Neural cell (in vitro differentiated cells): Measurements from ENCODE around the gene TIGD7. TPM values are rescaled to one million over a fixed set of nuclear protein-coding genes. Genes with fewer than 3 reads are reported as not detected.

Experiments
- H2AFZ ChIP-seq: fragments of 200-600, 300-800 bp; sonication (generic), shearing (Covaris generic); 2 replicates; pipeline ENCODE4 v1.6.0; 2014; ENCODE audit warnings: low read depth, mild to moderate bottlenecking, antibody characterized with exemption, low read length, moderate library complexity
- H3F3A ChIP-seq: fragments of 200-600 bp; shearing (Covaris generic); 2 replicates; pipeline ENCODE4 v1.6.1; 2016; ENCODE audit warnings: mild to moderate bottlenecking, moderate library complexity, mixed read lengths, antibody characterized with exemption, low read length; ENCODE audit not compliant: insufficient read depth, poor library complexity, severe bottlenecking
- H3K27ac ChIP-seq: fragments of 200-600, 300-800 bp; sonication (generic), shearing (Covaris generic); 2 replicates; pipeline ENCODE4 v1.5.1; 2014; ENCODE audit warnings: mild to moderate bottlenecking, low read length, moderate library complexity
- H3K27me3 ChIP-seq: fragments of 300-800, 200-600 bp; sonication (generic), shearing (Covaris generic); 2 replicates; pipeline ENCODE4 v1.6.0; 2014; ENCODE audit warnings: mild to moderate bottlenecking, low read depth, low read length, moderate library complexity; ENCODE audit not compliant: insufficient read depth
- H3K36me3 ChIP-seq: fragments of 300-800, 200-600 bp; sonication (generic), shearing (Covaris generic); 2 replicates; pipeline ENCODE4 v1.5.1; 2014; ENCODE audit warnings: mild to moderate bottlenecking, antibody characterized with exemption, low read length, moderate library complexity; ENCODE audit not compliant: insufficient read depth
- H3K4me2 ChIP-seq: fragments of 300-800, 200-600 bp; sonication (generic), shearing (Covaris generic); 2 replicates; pipeline ENCODE4 v1.6.0; 2014; ENCODE audit warnings: mild to moderate bottlenecking, low read length
- H3K4me3 ChIP-seq: fragments of 300-800, 200-600 bp; sonication (generic), shearing (Covaris generic); 2 replicates; pipeline ENCODE4 v1.5.1; 2014; ENCODE audit warnings: mild to moderate bottlenecking, low read length, moderate library complexity
- H3K79me2 ChIP-seq: fragments of 200-600 bp; shearing (Covaris generic); replicated peaks from 2 replicates; pipeline ENCODE4 v1.6.0; 2014; ENCODE audit warnings: mild to moderate bottlenecking, low read length, moderate library complexity; ENCODE audit not compliant: insufficient read depth
- H3K9ac ChIP-seq: fragments of 300-800, 200-600 bp; sonication (generic), shearing (Covaris generic); 2 replicates; pipeline ENCODE4 v1.6.1; 2016; ENCODE audit warnings: mild to moderate bottlenecking, low read length, mixed read lengths
- H3K9me2 ChIP-seq: fragments of 200-600 bp; shearing (Covaris generic); 2 replicates; pipeline ENCODE4 v1.6.1; 2016; ENCODE audit warnings: mild to moderate bottlenecking, low read length, mixed read lengths; ENCODE audit not compliant: insufficient read depth
- H3K9me3 ChIP-seq: fragments of 200-600, 300-800 bp; sonication (generic), shearing (Covaris generic); 2 replicates; pipeline ENCODE4 v1.6.1; 2016; ENCODE audit warnings: mild to moderate bottlenecking, mixed run types, low read length, moderate library complexity, mixed read lengths
- H4K20me1 ChIP-seq: fragments of 200-600 bp; shearing (Covaris generic); 2 replicates; pipeline ENCODE4 v1.6.1; 2016; ENCODE audit warnings: mild to moderate bottlenecking, mixed run types; ENCODE audit not compliant: insufficient read depth
- EP300 ChIP-seq: fragments of 450-650 bp; conservative IDR thresholded peaks from 2 replicates; pipeline ENCODE4 v1.6.1; 2014; ENCODE audit warnings: antibody characterized with exemption, mild to moderate bottlenecking, moderate library complexity; ENCODE audit not compliant: poor library complexity, severe bottlenecking
- EZH2 ChIP-seq: fragments of 200-600, 300-800 bp; shearing (Covaris generic), sonication (generic); IDR thresholded peaks from 2 replicates; pipeline ENCODE4 v1.6.1; 2014; ENCODE audit warnings: antibody characterized with exemption, low read length, borderline replicate concordance, mild to moderate bottlenecking; ENCODE audit not compliant: insufficient read depth, poor library complexity, severe bottlenecking
- MXI1 ChIP-seq: fragments of 450-650 bp; conservative IDR thresholded peaks from 2 replicates; pipeline ENCODE4 v1.6.1; 2014; ENCODE audit warnings: antibody characterized with exemption, mild to moderate bottlenecking; ENCODE audit not compliant: poor library complexity, severe bottlenecking
- POLR2AphosphoS5 ChIP-seq: IDR thresholded peaks from 2 replicates; pipeline ENCODE4 v1.6.1; 2012
- RAD21 ChIP-seq: fragments of 450-650 bp; conservative IDR thresholded peaks from 2 replicates; pipeline ENCODE4 v1.6.1; 2014; ENCODE audit warnings: antibody characterized with exemption, mild to moderate bottlenecking, moderate library complexity
- SMC3 ChIP-seq: fragments of 450-650 bp; conservative IDR thresholded peaks from 2 replicates; pipeline ENCODE4 v1.6.1; 2014; ENCODE audit warnings: antibody characterized with exemption, mild to moderate bottlenecking, moderate library complexity; ENCODE audit not compliant: poor library complexity
- TAF1 ChIP-seq: IDR thresholded peaks from 2 replicates; pipeline ENCODE4 v1.6.1; 2012; ENCODE audit warnings: low read depth
- polyA plus RNA-seq: library from polyadenylated mRNA; depleted of rRNA; stranded (reverse); fragments of >200 nt; gene quantifications from 2 replicates; pipeline ENCODE4 v1.2.3, GENCODE V29; 2014
- TF ChIP-seq, protein P1 (sequence below): fragments of 450-650 bp; IDR thresholded peaks from 2 replicates; pipeline ENCODE4 v1.5.1; 2014; ENCODE audit warnings: antibody characterized with exemption, mild to moderate bottlenecking, moderate library complexity; ENCODE audit not compliant: poor library complexity, severe bottlenecking
- TF ChIP-seq, protein P2 (sequence below): IDR thresholded peaks from 2 replicates; pipeline ENCODE4 v1.6.1; 2012; ENCODE audit warnings: borderline replicate concordance

Gene TIGD7
- polyA plus RNA-seq, 1 donor from 2014 or later: 25.2 TPM

GRCh38 chr16:3262517-3262916 lies 42.7 kb downstream of the TIGD7 start:
- Histone ChIP-seq H3K4me3 (no peak overlapping the region), H3K9me2 (no peaks in the 10 kb centered on the region), H3K36me3 (no peaks in the 10 kb centered on the region), H3F3A (no peaks in the 10 kb centered on the region), H3K9me3 (no peaks in the 10 kb centered on the region), H3K27me3 (no peaks in the 10 kb centered on the region), H2AFZ (no peak overlapping the region), H3K27ac (no peak overlapping the region), H4K20me1 (no peaks in the 10 kb centered on the region), H3K79me2 (no peaks in the 10 kb centered on the region), H3K4me2 (no peak overlapping the region), H3K9ac (no peak overlapping the region)
- no peak for TF ChIP-seq MXI1
- no peak for TF ChIP-seq EZH2
- no peak for TF ChIP-seq EP300
- TF ChIP-seq TAF1: no peak
- TF ChIP-seq POLR2AphosphoS5: no peak
- no peak for TF ChIP-seq SMC3
- TF ChIP-seq, protein P1, sequence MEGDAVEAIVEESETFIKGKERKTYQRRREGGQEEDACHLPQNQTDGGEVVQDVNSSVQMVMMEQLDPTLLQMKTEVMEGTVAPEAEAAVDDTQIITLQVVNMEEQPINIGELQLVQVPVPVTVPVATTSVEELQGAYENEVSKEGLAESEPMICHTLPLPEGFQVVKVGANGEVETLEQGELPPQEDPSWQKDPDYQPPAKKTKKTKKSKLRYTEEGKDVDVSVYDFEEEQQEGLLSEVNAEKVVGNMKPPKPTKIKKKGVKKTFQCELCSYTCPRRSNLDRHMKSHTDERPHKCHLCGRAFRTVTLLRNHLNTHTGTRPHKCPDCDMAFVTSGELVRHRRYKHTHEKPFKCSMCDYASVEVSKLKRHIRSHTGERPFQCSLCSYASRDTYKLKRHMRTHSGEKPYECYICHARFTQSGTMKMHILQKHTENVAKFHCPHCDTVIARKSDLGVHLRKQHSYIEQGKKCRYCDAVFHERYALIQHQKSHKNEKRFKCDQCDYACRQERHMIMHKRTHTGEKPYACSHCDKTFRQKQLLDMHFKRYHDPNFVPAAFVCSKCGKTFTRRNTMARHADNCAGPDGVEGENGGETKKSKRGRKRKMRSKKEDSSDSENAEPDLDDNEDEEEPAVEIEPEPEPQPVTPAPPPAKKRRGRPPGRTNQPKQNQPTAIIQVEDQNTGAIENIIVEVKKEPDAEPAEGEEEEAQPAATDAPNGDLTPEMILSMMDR: no peak
- no peak for TF ChIP-seq RAD21
- TF ChIP-seq, protein P2, sequence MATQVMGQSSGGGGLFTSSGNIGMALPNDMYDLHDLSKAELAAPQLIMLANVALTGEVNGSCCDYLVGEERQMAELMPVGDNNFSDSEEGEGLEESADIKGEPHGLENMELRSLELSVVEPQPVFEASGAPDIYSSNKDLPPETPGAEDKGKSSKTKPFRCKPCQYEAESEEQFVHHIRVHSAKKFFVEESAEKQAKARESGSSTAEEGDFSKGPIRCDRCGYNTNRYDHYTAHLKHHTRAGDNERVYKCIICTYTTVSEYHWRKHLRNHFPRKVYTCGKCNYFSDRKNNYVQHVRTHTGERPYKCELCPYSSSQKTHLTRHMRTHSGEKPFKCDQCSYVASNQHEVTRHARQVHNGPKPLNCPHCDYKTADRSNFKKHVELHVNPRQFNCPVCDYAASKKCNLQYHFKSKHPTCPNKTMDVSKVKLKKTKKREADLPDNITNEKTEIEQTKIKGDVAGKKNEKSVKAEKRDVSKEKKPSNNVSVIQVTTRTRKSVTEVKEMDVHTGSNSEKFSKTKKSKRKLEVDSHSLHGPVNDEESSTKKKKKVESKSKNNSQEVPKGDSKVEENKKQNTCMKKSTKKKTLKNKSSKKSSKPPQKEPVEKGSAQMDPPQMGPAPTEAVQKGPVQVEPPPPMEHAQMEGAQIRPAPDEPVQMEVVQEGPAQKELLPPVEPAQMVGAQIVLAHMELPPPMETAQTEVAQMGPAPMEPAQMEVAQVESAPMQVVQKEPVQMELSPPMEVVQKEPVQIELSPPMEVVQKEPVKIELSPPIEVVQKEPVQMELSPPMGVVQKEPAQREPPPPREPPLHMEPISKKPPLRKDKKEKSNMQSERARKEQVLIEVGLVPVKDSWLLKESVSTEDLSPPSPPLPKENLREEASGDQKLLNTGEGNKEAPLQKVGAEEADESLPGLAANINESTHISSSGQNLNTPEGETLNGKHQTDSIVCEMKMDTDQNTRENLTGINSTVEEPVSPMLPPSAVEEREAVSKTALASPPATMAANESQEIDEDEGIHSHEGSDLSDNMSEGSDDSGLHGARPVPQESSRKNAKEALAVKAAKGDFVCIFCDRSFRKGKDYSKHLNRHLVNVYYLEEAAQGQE: no peak

DNA sequence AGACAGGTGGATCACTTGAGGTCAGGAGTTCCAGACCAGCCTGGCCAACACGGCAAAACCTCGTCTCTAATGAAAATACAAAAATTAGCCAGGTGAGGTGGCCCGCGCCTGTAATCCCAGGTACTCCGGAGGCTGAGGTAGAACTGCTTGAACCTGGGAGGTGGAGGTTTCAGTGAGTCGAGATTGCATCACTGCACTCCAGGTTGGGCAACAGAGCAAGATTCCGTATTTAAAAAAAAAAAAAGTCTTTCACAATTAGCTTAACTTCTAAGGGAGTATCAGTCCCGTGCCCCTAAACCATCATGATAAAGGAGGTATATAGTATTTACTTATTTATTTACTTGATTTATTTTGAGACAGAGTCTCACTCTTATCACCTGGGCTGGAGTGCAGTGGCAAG lies 45.4 kb downstream of the TIGD7 start:
- Histone ChIP-seq H3K9me3 (no peaks in the 10 kb centered on the region), H3K4me3 (no peak overlapping the region), H2AFZ (no peak overlapping the region), H3K4me2 (no peak overlapping the region), H3K79me2 (no peaks in the 10 kb centered on the region), H3K27ac (no peak overlapping the region), H4K20me1 (no peaks in the 10 kb centered on the region), H3K36me3 (no peaks in the 10 kb centered on the region), H3K9ac (no peak overlapping the region), H3K9me2 (no peaks in the 10 kb centered on the region), H3F3A (no peaks in the 10 kb centered on the region), H3K27me3 (no peaks in the 10 kb centered on the region)
- TF ChIP-seq, protein P2: no peak
- TF ChIP-seq EP300 (no peak), POLR2AphosphoS5 (no peak), TAF1 (no peak), RAD21 (no peak), MXI1 (no peak), EZH2 (no peak), SMC3 (no peak)
- TF ChIP-seq, protein P1: no peak
